GM12878 (cell line): ENCODE results near the gene WARS2. TPM values are rescaled to one million over a fixed set of nuclear protein-coding genes. Genes with fewer than 3 reads are reported as not detected.

ENCODE experiments used
- ATF7 ChIP-seq: fragments of 450-650 bp; IDR thresholded peaks from 2 replicates; pipeline ENCODE4 v1.6.1; 2016; ENCODE audit warnings: low read depth, mild to moderate bottlenecking
- CEBPB ChIP-seq, 2 experiments: fragments of 150-350 bp in 1 of 2; IDR thresholded peaks; 2 replicates each; pipeline ENCODE4 v1.6.1; 2012 to 2014; ENCODE audit warnings: low read depth in 2 of 2, low read length in 2 of 2, borderline replicate concordance in 1 of 2, inconsistent platforms in 1 of 2
- ETV6 ChIP-seq, 2 experiments: fragments of 450-650 bp in 1 of 2; IDR thresholded peaks in 1 of 2; conservative IDR thresholded peaks in 1 of 2; 2 replicates each; pipeline ENCODE4 v1.6.1; 2014; ENCODE audit warnings: antibody characterized with exemption in 1 of 2, borderline replicate concordance in 1 of 2, low read depth in 1 of 2, mild to moderate bottlenecking in 1 of 2, moderate library complexity in 1 of 2
- EZH2 ChIP-seq: IDR thresholded peaks from 2 replicates; pipeline ENCODE4 v1.6.1; 2012; ENCODE audit warnings: low read depth, mild to moderate bottlenecking, control low read depth, inconsistent platforms, low read length, borderline replicate concordance; ENCODE audit not compliant: control insufficient read depth
- FOXM1 ChIP-seq: IDR thresholded peaks from 2 replicates; pipeline ENCODE4 v1.6.1; 2012; ENCODE audit warnings: low read depth, mild to moderate bottlenecking, inconsistent platforms, low read length, moderate library complexity
- IKZF2 ChIP-seq, 2 experiments: fragments of 450-650 bp; IDR thresholded peaks; 2 replicates each; pipeline ENCODE4 v1.6.1; 2017; ENCODE audit warnings: mild to moderate bottlenecking in 2 of 2, moderate library complexity in 2 of 2
- NFYA ChIP-seq: IDR thresholded peaks from 2 replicates; pipeline ENCODE4 v1.6.1; 2011; ENCODE audit warnings: low read depth, mild to moderate bottlenecking, low read length, improper control_type of control experiment, borderline replicate concordance
- PML ChIP-seq: IDR thresholded peaks from 2 replicates; pipeline ENCODE4 v1.6.1; 2012; ENCODE audit warnings: low read length, inconsistent platforms
- POLR2AphosphoS2 ChIP-seq: IDR thresholded peaks from 2 replicates; pipeline ENCODE4 v1.6.1; 2011; ENCODE audit warnings: low read depth, mild to moderate bottlenecking, low read length, improper control_type of control experiment, moderate library complexity
- RELA ChIP-seq: fragments of 450-650 bp; IDR thresholded peaks from 2 replicates; pipeline ENCODE4 v1.8.0; 2014; ENCODE audit warnings: borderline replicate concordance; ENCODE audit not compliant: partially characterized antibody
- SIN3A ChIP-seq: IDR thresholded peaks from 2 replicates; pipeline ENCODE4 v1.6.1; 2012; ENCODE audit warnings: low read depth, low read length, improper control_type of control experiment
- SMAD1 ChIP-seq: fragments of 450-650 bp; IDR thresholded peaks from 2 replicates; pipeline ENCODE4 v1.6.1; 2018; ENCODE audit warnings: mild to moderate bottlenecking, low read depth; ENCODE audit not compliant: partially characterized antibody
- SP1 ChIP-seq: IDR thresholded peaks from one replicate; pipeline ENCODE4 v1.6.1; 2011; ENCODE audit warnings: low read depth, low read length
- TCF7 ChIP-seq: IDR thresholded peaks from 2 replicates; pipeline ENCODE4 v1.6.1; 2014; ENCODE audit warnings: antibody characterized with exemption, borderline replicate concordance
- WRNIP1 ChIP-seq: IDR thresholded peaks from 2 replicates; pipeline ENCODE4 v1.6.1; 2011; ENCODE audit warnings: low read depth, low read length, improper control_type of control experiment, borderline replicate concordance
- YBX1 ChIP-seq: fragments of 450-650 bp; IDR thresholded peaks from 2 replicates; pipeline ENCODE4 v1.6.1; 2016; ENCODE audit warnings: antibody characterized with exemption
- polyA plus RNA-seq, 11 experiments: library from polyadenylated mRNA; depleted of rRNA in 4 of 11; unstranded in 6 of 11; stranded (reverse) in 5 of 11; fragments of >200 nt; fragmentation: Nextera tagmentation in 4 of 11; fragmentation: Illumina TruSeq in 1 of 11; extraction: Ambion mirVana in 4 of 11; extraction: Trizol in 1 of 11; gene quantifications; 1 replicate in 1 of 11; 2 replicates in 10 of 11; pipeline versions ENCODE4 v1.2.1 to v1.2.3, GENCODE V29; 2011 to 2016; ENCODE audit warnings: inconsistent platforms in 2 of 11, missing spikeins in 2 of 11, low read depth in 1 of 11
- total RNA-seq, 4 experiments: library from RNA; depleted of rRNA in 3 of 4; stranded (reverse); fragments of >200 nt in 3 of 4; fragmentation: Illumina TruSeq in 1 of 4; extraction: Trizol in 1 of 4; gene quantifications; 2 replicates each; pipeline versions ENCODE4 v1.2.1 to v1.2.3, GENCODE V29; 2013 to 2021
- TF ChIP-seq, protein P1 (sequence below): fragments of 450-650 bp; IDR thresholded peaks from 2 replicates; pipeline ENCODE4 v1.6.1; 2017; ENCODE audit warnings: mild to moderate bottlenecking
- TF ChIP-seq, protein P2 (sequence below): fragments of 450-650 bp; IDR thresholded peaks from 2 replicates; pipeline ENCODE4 v1.6.1; 2018; ENCODE audit warnings: mild to moderate bottlenecking, low read depth, moderate library complexity; ENCODE audit not compliant: partially characterized antibody
- TF ChIP-seq, protein P3 (sequence below): fragments of 450-650 bp; IDR thresholded peaks from 2 replicates; pipeline ENCODE4 v1.6.1; 2017; ENCODE audit warnings: antibody characterized with exemption, mild to moderate bottlenecking, moderate library complexity
- TF ChIP-seq, protein P4 (sequence below): IDR thresholded peaks from 2 replicates; pipeline ENCODE4 v1.6.1; 2012; ENCODE audit warnings: low read depth, low read length, improper control_type of control experiment

Gene WARS2
- total and polyA plus RNA-seq, 10 of the 15 experiments (the other 5 are each of a cell fraction or from before 2014, with no cell fraction given) = 5.5 to 22.2 (median 14.4) TPM

DNA sequence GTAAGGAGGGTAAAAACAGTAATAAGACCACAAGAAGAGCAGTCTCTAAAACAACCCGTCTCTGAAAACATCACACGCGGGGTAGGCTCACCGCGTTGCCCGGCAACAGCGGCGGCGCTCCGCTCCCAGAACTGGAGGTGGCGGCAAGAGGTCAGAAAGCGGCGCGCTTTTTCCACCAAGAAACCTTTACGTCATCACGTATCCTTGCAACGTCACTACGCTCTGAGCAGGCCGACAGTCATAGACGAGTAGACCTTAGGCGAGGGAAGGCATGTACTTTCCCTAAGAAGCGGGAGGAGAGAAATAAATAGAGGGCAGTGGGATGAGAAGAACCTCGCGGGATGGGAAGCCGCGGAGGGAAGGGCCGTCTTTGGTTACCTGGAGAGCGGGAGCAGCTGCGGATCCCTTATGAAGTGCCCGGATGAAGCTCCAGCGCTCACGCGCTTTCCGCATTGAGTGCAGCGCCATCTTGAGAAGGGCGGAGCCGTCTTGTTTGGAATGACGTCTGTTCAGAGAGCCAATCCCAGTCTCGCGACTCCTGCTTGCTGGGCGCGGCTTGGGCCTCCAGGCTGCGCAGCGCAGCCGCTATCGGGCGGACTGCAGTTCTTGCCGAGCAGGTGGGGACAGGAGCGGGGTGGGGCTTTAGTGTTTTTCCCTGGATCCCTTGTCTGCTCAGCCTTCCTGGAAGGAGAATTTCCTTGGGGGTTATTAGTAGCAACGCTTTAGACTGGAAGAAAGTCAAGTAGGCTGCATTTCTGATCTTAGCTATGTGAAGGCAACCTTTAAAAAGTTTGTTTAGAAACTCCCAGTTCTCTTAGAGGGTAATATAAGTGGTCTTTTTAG, at the start of gene WARS2 (continued):
- TF ChIP-seq, protein P1, sequence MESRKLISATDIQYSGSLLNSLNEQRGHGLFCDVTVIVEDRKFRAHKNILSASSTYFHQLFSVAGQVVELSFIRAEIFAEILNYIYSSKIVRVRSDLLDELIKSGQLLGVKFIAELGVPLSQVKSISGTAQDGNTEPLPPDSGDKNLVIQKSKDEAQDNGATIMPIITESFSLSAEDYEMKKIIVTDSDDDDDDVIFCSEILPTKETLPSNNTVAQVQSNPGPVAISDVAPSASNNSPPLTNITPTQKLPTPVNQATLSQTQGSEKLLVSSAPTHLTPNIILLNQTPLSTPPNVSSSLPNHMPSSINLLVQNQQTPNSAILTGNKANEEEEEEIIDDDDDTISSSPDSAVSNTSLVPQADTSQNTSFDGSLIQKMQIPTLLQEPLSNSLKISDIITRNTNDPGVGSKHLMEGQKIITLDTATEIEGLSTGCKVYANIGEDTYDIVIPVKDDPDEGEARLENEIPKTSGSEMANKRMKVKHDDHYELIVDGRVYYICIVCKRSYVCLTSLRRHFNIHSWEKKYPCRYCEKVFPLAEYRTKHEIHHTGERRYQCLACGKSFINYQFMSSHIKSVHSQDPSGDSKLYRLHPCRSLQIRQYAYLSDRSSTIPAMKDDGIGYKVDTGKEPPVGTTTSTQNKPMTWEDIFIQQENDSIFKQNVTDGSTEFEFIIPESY = no peak
- TF ChIP-seq EZH2 (no peak), IKZF2 (IDR thresholded peaks at IDR 0.05) (peak in 1 of 2 experiments; percentile 49; a peak in 1 of 4 replicates), NFYA (no peak), ETV6 (conservative IDR thresholded peaks at IDR 0.05 in 1 of 2, IDR thresholded peaks at IDR 0.05 in 1 of 2; ENCODE audit: borderline replicate concordance in 1 of 2, low read depth in 1 of 2) (0 out of 4 replicates have a peak, but pooled peaks of 1 of the 2 experiments have one; percentile 25), POLR2AphosphoS2 (peak; percentile 92), SMAD1 (peak; percentile 55), CEBPB (IDR thresholded peaks at IDR 0.05; ENCODE audit: borderline replicate concordance in 1 of 2, low read depth in 2 of 2, low read length in 2 of 2) (no peak), SIN3A (peak; percentile 94), YBX1 (no peak), SP1 (no peak), WRNIP1 (no peak), TCF7 (no peak), RELA (peak; percentile 75), ATF7 (peak; percentile 98), PML (peak; percentile 96), FOXM1 (0 out of 2 replicates have a peak, but pooled peaks have one; percentile 38)
- TF ChIP-seq, protein P2, sequence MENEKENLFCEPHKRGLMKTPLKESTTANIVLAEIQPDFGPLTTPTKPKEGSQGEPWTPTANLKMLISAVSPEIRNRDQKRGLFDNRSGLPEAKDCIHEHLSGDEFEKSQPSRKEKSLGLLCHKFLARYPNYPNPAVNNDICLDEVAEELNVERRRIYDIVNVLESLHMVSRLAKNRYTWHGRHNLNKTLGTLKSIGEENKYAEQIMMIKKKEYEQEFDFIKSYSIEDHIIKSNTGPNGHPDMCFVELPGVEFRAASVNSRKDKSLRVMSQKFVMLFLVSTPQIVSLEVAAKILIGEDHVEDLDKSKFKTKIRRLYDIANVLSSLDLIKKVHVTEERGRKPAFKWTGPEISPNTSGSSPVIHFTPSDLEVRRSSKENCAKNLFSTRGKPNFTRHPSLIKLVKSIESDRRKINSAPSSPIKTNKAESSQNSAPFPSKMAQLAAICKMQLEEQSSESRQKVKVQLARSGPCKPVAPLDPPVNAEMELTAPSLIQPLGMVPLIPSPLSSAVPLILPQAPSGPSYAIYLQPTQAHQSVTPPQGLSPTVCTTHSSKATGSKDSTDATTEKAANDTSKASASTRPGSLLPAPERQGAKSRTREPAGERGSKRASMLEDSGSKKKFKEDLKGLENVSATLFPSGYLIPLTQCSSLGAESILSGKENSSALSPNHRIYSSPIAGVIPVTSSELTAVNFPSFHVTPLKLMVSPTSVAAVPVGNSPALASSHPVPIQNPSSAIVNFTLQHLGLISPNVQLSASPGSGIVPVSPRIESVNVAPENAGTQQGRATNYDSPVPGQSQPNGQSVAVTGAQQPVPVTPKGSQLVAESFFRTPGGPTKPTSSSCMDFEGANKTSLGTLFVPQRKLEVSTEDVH = peak; percentile 85
- TF ChIP-seq, protein P3, sequence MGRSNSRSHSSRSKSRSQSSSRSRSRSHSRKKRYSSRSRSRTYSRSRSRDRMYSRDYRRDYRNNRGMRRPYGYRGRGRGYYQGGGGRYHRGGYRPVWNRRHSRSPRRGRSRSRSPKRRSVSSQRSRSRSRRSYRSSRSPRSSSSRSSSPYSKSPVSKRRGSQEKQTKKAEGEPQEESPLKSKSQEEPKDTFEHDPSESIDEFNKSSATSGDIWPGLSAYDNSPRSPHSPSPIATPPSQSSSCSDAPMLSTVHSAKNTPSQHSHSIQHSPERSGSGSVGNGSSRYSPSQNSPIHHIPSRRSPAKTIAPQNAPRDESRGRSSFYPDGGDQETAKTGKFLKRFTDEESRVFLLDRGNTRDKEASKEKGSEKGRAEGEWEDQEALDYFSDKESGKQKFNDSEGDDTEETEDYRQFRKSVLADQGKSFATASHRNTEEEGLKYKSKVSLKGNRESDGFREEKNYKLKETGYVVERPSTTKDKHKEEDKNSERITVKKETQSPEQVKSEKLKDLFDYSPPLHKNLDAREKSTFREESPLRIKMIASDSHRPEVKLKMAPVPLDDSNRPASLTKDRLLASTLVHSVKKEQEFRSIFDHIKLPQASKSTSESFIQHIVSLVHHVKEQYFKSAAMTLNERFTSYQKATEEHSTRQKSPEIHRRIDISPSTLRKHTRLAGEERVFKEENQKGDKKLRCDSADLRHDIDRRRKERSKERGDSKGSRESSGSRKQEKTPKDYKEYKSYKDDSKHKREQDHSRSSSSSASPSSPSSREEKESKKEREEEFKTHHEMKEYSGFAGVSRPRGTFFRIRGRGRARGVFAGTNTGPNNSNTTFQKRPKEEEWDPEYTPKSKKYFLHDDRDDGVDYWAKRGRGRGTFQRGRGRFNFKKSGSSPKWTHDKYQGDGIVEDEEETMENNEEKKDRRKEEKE = no peak
- TF ChIP-seq, protein P4, sequence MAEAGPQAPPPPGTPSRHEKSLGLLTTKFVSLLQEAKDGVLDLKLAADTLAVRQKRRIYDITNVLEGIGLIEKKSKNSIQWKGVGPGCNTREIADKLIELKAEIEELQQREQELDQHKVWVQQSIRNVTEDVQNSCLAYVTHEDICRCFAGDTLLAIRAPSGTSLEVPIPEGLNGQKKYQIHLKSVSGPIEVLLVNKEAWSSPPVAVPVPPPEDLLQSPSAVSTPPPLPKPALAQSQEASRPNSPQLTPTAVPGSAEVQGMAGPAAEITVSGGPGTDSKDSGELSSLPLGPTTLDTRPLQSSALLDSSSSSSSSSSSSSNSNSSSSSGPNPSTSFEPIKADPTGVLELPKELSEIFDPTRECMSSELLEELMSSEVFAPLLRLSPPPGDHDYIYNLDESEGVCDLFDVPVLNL = peak; percentile 64; the same call in 1 of the 2 replicates
